Keratinocyte (primary cell): ENCODE data around the gene RGS6. TPM values are rescaled to one million over a fixed set of nuclear protein-coding genes. Genes with fewer than 3 reads are reported as not detected.

Experiments used
- DNase-seq: peaks from one replicate; pipeline ENCODE4 v3.0.0-alpha.2; 2011; ENCODE audit warnings: low read depth, missing footprints, low spot score
- FAIRE-seq: peaks from 2 replicates; lab custom pipeline; 2011; peaks lifted over from hg19 to GRCh38; lab: Jason Lieb, UNC
- H2AFZ ChIP-seq: 2 replicates; pipeline ENCODE4 v1.6.0; 2012; ENCODE audit warnings: low read length, control low read depth, inconsistent platforms; ENCODE audit not compliant: control insufficient read depth
- H3K27ac ChIP-seq: 2 replicates; pipeline ENCODE4 v1.5.1; 2011; ENCODE audit warnings: low read length; ENCODE audit not compliant: control insufficient read depth, insufficient read depth
- H3K27me3 ChIP-seq: 3 replicates; pipeline ENCODE4 v1.6.0; 2011; ENCODE audit warnings: low read length; ENCODE audit not compliant: control insufficient read depth, insufficient read depth; ENCODE audit errors: extremely low read depth
- H3K36me3 ChIP-seq, 2 experiments: 2 replicates in 1 of 2; 3 replicates in 1 of 2; pipeline ENCODE4 v1.5.1; 2011; ENCODE audit warnings: low read length in 2 of 2, mild to moderate bottlenecking in 1 of 2; ENCODE audit not compliant: control insufficient read depth in 2 of 2, insufficient read depth in 2 of 2; ENCODE audit errors: extremely low read depth in 1 of 2
- H3K4me1 ChIP-seq: 3 replicates; pipeline ENCODE4 v1.5.1; 2011; ENCODE audit warnings: low read length; ENCODE audit not compliant: control insufficient read depth, insufficient read depth; ENCODE audit errors: extremely low read depth
- H3K4me2 ChIP-seq: 3 replicates; pipeline ENCODE4 v1.6.0; 2011; ENCODE audit warnings: low read depth, low read length; ENCODE audit not compliant: control insufficient read depth, insufficient read depth; ENCODE audit errors: extremely low read depth
- H3K4me3 ChIP-seq, 3 experiments: fragments of 200-600 bp in 1 of 3; sonication (generic) in 1 of 3; 2 replicates in 2 of 3; 3 replicates in 1 of 3; pipeline ENCODE4 v1.5.1; 2011 to 2016; ENCODE audit warnings: low read length in 3 of 3, mild to moderate bottlenecking in 3 of 3, control low read depth in 2 of 3, inconsistent platforms in 1 of 3, low read depth in 1 of 3, mixed read lengths in 1 of 3, mixed run types in 1 of 3, moderate library complexity in 1 of 3; ENCODE audit not compliant: control insufficient read depth in 2 of 3, insufficient read depth in 2 of 3; ENCODE audit errors: extremely low read depth in 1 of 3
- H3K79me2 ChIP-seq: 2 replicates; pipeline ENCODE4 v1.6.0; 2012; ENCODE audit warnings: low read length; ENCODE audit not compliant: control insufficient read depth, insufficient read depth
- H3K9ac ChIP-seq: 3 replicates; pipeline ENCODE4 v1.6.0; 2011; ENCODE audit warnings: low read length; ENCODE audit not compliant: control insufficient read depth, insufficient read depth; ENCODE audit errors: extremely low read depth
- H3K9me1 ChIP-seq: 3 replicates; pipeline ENCODE4 v1.6.0; 2011; ENCODE audit warnings: low read length; ENCODE audit not compliant: control insufficient read depth, insufficient read depth; ENCODE audit errors: extremely low read depth
- H3K9me3 ChIP-seq: 2 replicates; pipeline ENCODE4 v1.5.1; 2012; ENCODE audit warnings: low read depth, low read length; ENCODE audit not compliant: control insufficient read depth
- H4K20me1 ChIP-seq: 3 replicates; pipeline ENCODE4 v1.6.0; 2011; ENCODE audit warnings: low read length; ENCODE audit not compliant: control insufficient read depth, insufficient read depth; ENCODE audit errors: extremely low read depth
- EZH2 ChIP-seq: IDR thresholded peaks from one replicate; pipeline ENCODE4 v1.6.1; 2012; ENCODE audit warnings: inconsistent platforms, mild to moderate bottlenecking, low read length, moderate library complexity
- dilution Hi-C: fragments of 300-500 bp; cut with MboI; formaldehyde crosslinking; loops from one replicate; pipeline ENCODE4 v1.7.0; 2020; ENCODE audit warnings: low sequenced_read_pairs; ENCODE audit not compliant: extremely low pct_ligation_motif_present
- polyA plus RNA-seq, 5 experiments: library from polyadenylated mRNA; depleted of rRNA in 3 of 5; stranded (reverse) in 3 of 5; stranded (forward) in 1 of 5; unstranded in 1 of 5; fragments of >200 nt; gene quantifications; 1 replicate in 1 of 5; 2 replicates in 3 of 5; 3 replicates in 1 of 5; pipeline versions ENCODE4 v1.2.1 to v1.2.3, GENCODE V29; 2011 to 2012; ENCODE audit warnings: missing spikeins in 2 of 5, low read depth in 1 of 5, low replicate concordance in 1 of 5
- TF ChIP-seq, protein P1 (sequence below), 3 experiments: IDR thresholded peaks in 1 of 3; conservative IDR thresholded peaks in 1 of 3; optimal IDR thresholded peaks in 1 of 3; 2 replicates in 2 of 3; 3 replicates in 1 of 3; pipeline versions ENCODE3 to v1.5.1; 2011; ENCODE audit warnings: low read length in 3 of 3, mild to moderate bottlenecking in 3 of 3, moderate library complexity in 2 of 3, control low read depth in 1 of 3, inconsistent platforms in 1 of 3; ENCODE audit not compliant: insufficient read depth in 2 of 3; ENCODE audit errors: extremely low read depth in 1 of 3

The RGS6 gene
- polyA plus RNA-seq, 1 donor (not counting 4 experiments of a cell fraction or from before 2014, with no cell fraction given), result not detected

DNA sequence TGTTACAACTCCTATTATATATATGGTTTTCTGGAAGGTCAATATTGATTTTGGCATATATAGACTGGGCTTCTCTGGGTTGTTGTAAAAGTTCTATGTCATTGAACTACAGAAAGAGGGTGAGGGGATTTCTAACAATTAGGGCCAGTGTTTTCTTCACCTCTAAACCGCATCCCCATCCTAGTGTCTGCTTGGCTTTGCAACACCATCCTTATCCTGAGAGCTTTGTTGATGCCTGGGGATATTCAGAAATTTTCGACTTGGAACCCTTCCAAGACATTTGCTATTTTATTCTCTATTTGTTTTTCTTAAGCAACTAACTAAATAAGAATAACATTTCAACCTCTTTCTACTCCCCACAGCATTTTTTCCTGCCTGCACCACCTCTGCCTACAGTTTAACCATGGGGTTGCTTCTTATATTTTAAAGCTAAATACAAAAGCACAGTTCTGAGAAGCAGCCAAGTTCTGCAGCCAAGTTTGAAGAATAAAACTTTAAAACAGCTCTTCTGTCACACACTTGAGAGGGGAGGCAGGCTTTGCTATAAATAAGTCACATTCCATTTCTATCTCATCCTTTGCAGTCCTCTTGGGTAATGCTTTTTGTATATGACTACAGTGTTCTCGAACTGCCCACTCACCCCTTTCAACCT is 53.4 kb downstream of the RGS6 start:
- no peaks in the 10 kb centered on the region for H3K79me2 ChIP-seq
- H3K9ac ChIP-seq, result no peak overlapping the region
- no peaks in the 10 kb centered on the region for H3K9me1 ChIP-seq
- H3K4me2 ChIP-seq, result no peak overlapping the region
- no peaks in the 10 kb centered on the region for H3K36me3 ChIP-seq
- H3K9me3 ChIP-seq, result no peaks in the 10 kb centered on the region
- no peaks in the 10 kb centered on the region for H4K20me1 ChIP-seq
- H2AFZ ChIP-seq, result no peak overlapping the region
- no peak overlapping the region for H3K27ac ChIP-seq
- no peak for DNase-seq
- H3K4me1 ChIP-seq, result no peaks in the 10 kb centered on the region
- no peak for FAIRE-seq
- no peak for TF ChIP-seq EZH2
- TF ChIP-seq, protein P1, sequence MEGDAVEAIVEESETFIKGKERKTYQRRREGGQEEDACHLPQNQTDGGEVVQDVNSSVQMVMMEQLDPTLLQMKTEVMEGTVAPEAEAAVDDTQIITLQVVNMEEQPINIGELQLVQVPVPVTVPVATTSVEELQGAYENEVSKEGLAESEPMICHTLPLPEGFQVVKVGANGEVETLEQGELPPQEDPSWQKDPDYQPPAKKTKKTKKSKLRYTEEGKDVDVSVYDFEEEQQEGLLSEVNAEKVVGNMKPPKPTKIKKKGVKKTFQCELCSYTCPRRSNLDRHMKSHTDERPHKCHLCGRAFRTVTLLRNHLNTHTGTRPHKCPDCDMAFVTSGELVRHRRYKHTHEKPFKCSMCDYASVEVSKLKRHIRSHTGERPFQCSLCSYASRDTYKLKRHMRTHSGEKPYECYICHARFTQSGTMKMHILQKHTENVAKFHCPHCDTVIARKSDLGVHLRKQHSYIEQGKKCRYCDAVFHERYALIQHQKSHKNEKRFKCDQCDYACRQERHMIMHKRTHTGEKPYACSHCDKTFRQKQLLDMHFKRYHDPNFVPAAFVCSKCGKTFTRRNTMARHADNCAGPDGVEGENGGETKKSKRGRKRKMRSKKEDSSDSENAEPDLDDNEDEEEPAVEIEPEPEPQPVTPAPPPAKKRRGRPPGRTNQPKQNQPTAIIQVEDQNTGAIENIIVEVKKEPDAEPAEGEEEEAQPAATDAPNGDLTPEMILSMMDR (optimal IDR thresholded peaks at IDR 0.05 in 1 of 3, IDR thresholded peaks at IDR 0.05 in 1 of 3, conservative IDR thresholded peaks at IDR 0.05 in 1 of 3; ENCODE audit: extremely low read depth in 1 of 3, insufficient read depth in 2 of 3, low read length in 3 of 3), result no peak
- dilution Hi-C loops, result no loop called here
- H3K27me3 ChIP-seq, result no peaks in the 10 kb centered on the region
- no peak overlapping the region for H3K4me3 ChIP-seq

DNA sequence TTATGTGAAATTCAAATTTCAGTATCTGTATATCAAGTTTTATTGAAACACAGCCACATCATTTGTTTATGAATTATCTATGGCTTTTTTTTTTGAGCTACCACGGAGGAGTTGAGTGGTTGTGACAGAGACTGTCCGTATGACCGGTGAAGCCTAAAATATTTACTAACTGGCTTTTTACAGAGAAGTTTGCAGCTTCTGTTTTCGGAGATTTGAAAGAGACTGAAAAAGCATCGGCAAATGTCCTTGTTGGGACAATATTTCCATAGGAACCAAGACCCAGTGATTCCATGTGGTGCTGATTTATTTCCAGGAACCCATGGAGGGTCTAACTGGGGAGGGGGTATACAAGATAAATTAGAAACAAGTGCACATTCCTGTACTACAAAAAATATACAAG is 56.2 kb downstream of the RGS6 start:
- no peaks in the 10 kb centered on the region for H3K36me3 ChIP-seq
- dilution Hi-C loops, result no loop called here
- H3K79me2 ChIP-seq, result no peaks in the 10 kb centered on the region
- H3K4me1 ChIP-seq, result no peaks in the 10 kb centered on the region
- H3K4me2 ChIP-seq, result no peak overlapping the region
- no peaks in the 10 kb centered on the region for H3K27me3 ChIP-seq
- no peaks in the 10 kb centered on the region for H4K20me1 ChIP-seq
- H3K27ac ChIP-seq, result no peak overlapping the region
- no peaks in the 10 kb centered on the region for H3K9me3 ChIP-seq
- no peak for FAIRE-seq
- no peak overlapping the region for H3K9ac ChIP-seq
- no peak for DNase-seq
- H2AFZ ChIP-seq, result no peak overlapping the region
- H3K4me3 ChIP-seq, result no peak overlapping the region
- TF ChIP-seq, protein P1 (optimal IDR thresholded peaks at IDR 0.05 in 1 of 3, IDR thresholded peaks at IDR 0.05 in 1 of 3, conservative IDR thresholded peaks at IDR 0.05 in 1 of 3; ENCODE audit: extremely low read depth in 1 of 3, insufficient read depth in 2 of 3, low read length in 3 of 3), result no peak
- TF ChIP-seq EZH2, result no peak
- no peaks in the 10 kb centered on the region for H3K9me1 ChIP-seq
